OCI-LY3 (cell line): ENCODE data around the gene FAM120A.

Experiments used
- CTCF ChIP-seq: fragments of 200-600, 300-600 bp; sonication (generic); IDR thresholded peaks from 2 replicates; pipeline ENCODE4 v1.5.1; 2014; ENCODE audit warnings: antibody characterized with exemption, low read length, low read depth
- EZH2phosphoT487 ChIP-seq: fragments of 200-600 bp; shearing (Covaris generic); IDR thresholded peaks from 2 replicates; pipeline ENCODE4 v1.6.1; 2018; ENCODE audit warnings: antibody characterized with exemption, mixed run types, low read depth

- TF ChIP-seq CTCF (no peak), EZH2phosphoT487 (no peak)
Measured at GRCh38 chr9:93459432-93459847, 8.0 kb downstream of the FAM120A start.
